Muscle layer of duodenum (tissue), 2 donors: Measurements from ENCODE around the gene USP9X.
"Not testable (repeated sequence)": the region's sequence is repeated elsewhere in the genome, so short reads cannot be mapped to it uniquely, and the experiment has no call there.

Experiments used
- H3K27ac ChIP-seq: one replicate; pipeline ENCODE4 v1.7.0; 2013; ENCODE audit warnings: mild to moderate bottlenecking, low read length
- H3K27me3 ChIP-seq: one replicate; pipeline ENCODE4 v1.7.0; 2013; ENCODE audit warnings: low read depth, mild to moderate bottlenecking, control low read depth, low read length
- H3K36me3 ChIP-seq, 2 donors: one replicate each; pipeline ENCODE4 v1.7.0; 2013; ENCODE audit warnings: low read length in 2 of 2, control low read depth in 1 of 2, mild to moderate bottlenecking in 1 of 2; ENCODE audit not compliant: insufficient read depth in 2 of 2, control insufficient read depth in 1 of 2
- H3K4me1 ChIP-seq, 2 donors: one replicate each; pipeline ENCODE4 v1.7.0; 2013; ENCODE audit warnings: low read length in 2 of 2, mild to moderate bottlenecking in 2 of 2, control low read depth in 1 of 2, moderate library complexity in 1 of 2; ENCODE audit not compliant: insufficient read depth in 2 of 2, control insufficient read depth in 1 of 2
- H3K4me3 ChIP-seq, 2 donors: one replicate each; pipeline ENCODE4 v1.7.0; 2013; ENCODE audit warnings: low read length in 2 of 2, low read depth in 1 of 2, mild to moderate bottlenecking in 1 of 2
- H3K9me3 ChIP-seq, 2 donors: one replicate each; pipeline ENCODE4 v1.7.0; 2013; ENCODE audit warnings: low read length in 2 of 2, control low read depth in 1 of 2, mild to moderate bottlenecking in 1 of 2; ENCODE audit not compliant: control insufficient read depth in 1 of 2
- donor health status: healthy.

Gene USP9X

DNA sequence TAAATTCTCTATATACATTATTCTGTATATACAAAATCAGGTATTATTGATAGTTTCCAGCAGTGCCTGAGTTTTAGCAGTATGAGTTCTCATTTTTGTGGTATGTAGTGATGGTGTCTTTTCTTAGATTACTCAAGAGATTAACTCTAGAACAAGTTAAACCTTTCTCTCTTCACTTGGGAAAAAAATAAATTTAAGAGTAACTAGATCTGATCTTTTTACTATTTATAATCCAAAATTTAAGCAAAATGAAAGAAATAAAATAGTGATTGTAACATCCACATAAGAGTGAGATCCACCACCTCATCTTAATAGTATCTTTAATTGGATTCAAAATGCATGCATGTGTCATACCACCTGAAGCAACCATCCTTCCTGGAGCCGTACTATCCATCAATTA is 124.6 kb downstream of the USP9X start:
- peaks cover 21 to 45% of the 10 kb centered on the region in 2 donors for H3K36me3 ChIP-seq

DNA sequence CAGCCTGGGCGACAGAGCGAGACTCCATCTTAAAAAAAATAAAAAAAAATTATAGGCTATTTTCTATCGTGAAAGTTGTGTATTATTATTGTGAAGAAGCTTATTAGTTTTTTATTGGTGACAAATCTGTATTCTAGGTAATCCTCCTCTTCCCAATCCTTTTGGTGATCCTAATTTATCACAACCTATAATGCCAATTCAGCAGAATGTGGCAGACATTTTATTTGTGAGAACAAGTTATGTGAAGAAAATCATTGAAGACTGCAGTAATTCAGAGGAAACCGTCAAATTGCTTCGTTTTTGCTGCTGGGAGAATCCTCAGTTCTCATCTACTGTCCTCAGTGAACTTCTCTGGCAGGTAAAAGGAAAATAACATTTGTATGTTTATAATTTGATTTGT is 139.4 kb downstream of the USP9X start:
- no peaks in the 10 kb centered on the region for H3K27me3 ChIP-seq
- peaks cover 19 to 27% of the 10 kb centered on the region in 2 donors for H3K36me3 ChIP-seq
- no peaks in the 10 kb centered on the region for H3K4me1 ChIP-seq
- H3K9me3 ChIP-seq, result no peaks in the 10 kb centered on the region
- no peak overlapping the region for H3K4me3 ChIP-seq
- H3K27ac ChIP-seq, result no peak overlapping the region

More for the DNA sequence above, 124.6 kb downstream of the USP9X start:
- peaks cover 0 to 2% of the 10 kb centered on the region in 2 donors for H3K9me3 ChIP-seq
- H3K4me3 ChIP-seq, result no peak overlapping the region
- H3K27ac ChIP-seq, result no peak overlapping the region
- H3K27me3 ChIP-seq, result no peaks in the 10 kb centered on the region
- no peaks in the 10 kb centered on the region for H3K4me1 ChIP-seq

DNA sequence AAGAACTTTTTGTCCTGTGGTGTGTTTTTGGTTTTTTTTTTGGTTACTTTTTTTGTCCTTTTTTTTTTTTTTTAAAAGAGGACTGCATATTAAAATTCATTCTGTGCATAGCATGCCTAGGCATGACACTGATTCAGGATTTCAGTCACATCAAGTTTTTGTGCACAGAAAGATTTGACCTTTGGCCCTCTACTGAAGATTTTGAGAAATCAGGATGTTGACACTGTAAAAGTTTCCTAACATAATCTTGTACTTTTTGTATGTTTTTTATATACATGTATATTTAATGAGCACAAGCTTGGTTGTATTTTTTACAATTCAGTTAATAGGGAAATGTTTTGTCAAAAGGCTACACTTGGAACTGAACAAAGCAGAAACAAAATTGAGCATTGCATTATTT is 148.7 kb downstream of the USP9X start:
- Histone ChIP-seq H3K36me3 (peaks cover 16 to 23% of the 10 kb centered on the region in 2 donors), H3K4me3 (no peak overlapping the region), H3K4me1 (no peaks in the 10 kb centered on the region), H3K27me3 (no peaks in the 10 kb centered on the region), H3K27ac (no peak overlapping the region), H3K9me3 (no peaks in the 10 kb centered on the region)

DNA sequence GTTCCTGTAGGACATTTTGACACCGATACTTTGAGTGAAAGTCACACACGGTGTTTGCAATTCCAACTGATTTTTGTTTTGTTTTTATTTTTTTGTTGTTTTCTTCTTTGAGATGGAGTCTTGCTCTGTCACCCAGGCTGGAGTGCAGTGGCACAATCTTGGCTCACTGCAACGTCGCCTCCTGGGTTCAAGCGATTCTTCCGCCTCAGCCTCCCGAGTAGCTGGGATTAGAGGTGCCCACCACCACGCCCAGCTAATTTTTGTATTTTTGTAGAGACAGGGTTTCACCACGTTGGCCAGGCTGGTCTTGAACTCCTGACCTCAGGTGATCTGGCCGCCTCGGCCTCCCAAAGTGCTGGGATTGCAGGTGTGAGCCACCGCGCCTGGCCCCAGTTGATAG is 149.2 kb downstream of the USP9X start:
- not testable (repeated sequence) for H3K4me3 ChIP-seq, H3K9me3 ChIP-seq, H3K4me1 ChIP-seq, H3K27ac ChIP-seq, H3K27me3 ChIP-seq
- H3K36me3 ChIP-seq, result peaks cover 12 to 19% of the 10 kb centered on the region in 2 donors

DNA sequence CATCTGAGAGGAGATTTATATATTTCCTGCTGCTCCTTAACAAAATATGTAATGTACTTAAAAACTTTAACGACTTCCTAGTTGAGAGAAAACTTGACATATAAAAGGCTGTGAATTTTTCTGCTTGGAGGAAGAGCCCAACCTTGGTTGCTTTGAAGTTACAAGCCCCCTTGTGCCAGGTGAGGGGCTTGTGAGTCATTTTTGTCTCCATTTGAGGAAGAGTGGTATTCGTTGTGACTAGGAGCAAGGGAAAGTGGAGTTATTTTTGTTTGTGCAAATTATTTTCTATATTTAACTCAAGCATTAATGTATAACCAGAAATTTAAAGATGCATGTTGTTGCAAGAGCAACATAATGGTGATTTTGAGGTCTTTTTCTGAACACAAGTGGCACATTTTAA is 149.7 kb downstream of the USP9X start:
- Histone ChIP-seq H3K27me3 (no peaks in the 10 kb centered on the region), H3K9me3 (no peaks in the 10 kb centered on the region), H3K27ac (no peak overlapping the region), H3K4me3 (no peak overlapping the region), H3K36me3 (peaks cover 10 to 17% of the 10 kb centered on the region in 2 donors), H3K4me1 (no peaks in the 10 kb centered on the region)

DNA sequence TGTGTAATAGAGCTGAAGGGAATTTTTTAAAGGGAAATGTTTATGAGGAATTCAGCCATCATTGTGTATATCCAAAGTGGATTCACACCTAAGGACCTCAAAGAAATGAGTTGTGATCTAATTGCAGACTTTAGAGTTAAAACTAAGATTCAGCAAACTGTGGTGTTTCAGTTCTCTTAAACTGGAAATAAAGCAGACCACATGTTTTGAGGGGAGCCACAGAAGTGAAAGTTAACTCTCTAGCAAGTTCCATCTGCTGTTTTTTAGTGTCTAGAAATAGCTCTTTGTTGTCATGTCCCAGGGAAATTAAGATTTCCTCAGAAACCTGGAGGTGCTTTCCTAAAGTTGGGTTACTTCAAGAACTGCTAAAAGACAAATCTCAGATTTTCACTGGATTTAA is 151.4 kb downstream of the USP9X start:
- no peak overlapping the region for H3K27ac ChIP-seq
- H3K36me3 ChIP-seq, result peaks cover 0 to 12% of the 10 kb centered on the region in 2 donors
- no peak overlapping the region for H3K4me3 ChIP-seq
- no peaks in the 10 kb centered on the region for H3K27me3 ChIP-seq
- H3K4me1 ChIP-seq, result no peaks in the 10 kb centered on the region
- no peaks in the 10 kb centered on the region for H3K9me3 ChIP-seq

DNA sequence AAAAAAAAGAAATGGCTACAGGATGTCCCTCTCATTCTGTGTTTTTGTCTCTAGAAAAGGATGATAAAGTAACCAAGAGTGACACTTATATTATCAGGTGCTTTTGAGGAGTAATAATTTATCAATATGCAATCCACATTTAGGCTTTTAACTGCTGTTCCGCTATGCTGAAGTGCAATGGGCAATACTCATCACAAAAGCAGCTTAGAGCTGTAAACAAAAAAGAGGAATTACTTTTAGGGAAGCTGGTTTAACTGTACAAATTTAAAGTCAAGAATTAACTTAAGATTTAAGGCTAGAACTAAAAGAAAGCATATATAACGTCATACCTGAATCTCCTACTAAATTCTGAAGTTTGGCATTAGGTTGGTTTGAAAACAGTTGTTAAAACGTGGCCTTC is 155.3 kb downstream of the USP9X start:
- no peak overlapping the region for H3K4me3 ChIP-seq
- no peaks in the 10 kb centered on the region for H3K27me3 ChIP-seq
- H3K36me3 ChIP-seq, result no peaks in the 10 kb centered on the region
- no peaks in the 10 kb centered on the region for H3K9me3 ChIP-seq
- H3K27ac ChIP-seq, result no peak overlapping the region
- H3K4me1 ChIP-seq, result no peaks in the 10 kb centered on the region

DNA sequence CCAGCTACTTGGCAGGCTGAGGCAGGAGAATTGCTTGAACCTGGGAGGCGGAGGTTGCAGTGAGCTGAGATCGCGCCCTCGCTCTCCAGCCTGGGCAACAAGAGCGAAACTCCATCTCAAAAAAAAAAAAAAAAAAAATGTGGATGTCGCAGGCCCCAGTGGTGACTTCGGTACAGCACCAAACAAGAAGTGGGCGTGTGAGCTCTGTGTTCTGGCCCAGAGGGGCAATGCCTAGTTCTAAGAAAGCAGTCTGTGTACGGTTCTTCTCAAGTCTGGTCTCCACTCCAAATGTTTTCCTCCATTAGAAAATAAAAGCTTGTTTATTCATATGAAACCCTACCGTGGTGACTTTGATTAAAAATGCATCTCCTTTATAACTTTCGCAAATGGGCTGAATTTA is 156.7 kb downstream of the USP9X start:
- H3K4me3 ChIP-seq, result no peak overlapping the region
- no peaks in the 10 kb centered on the region for H3K4me1 ChIP-seq
- no peak overlapping the region for H3K27ac ChIP-seq
- no peaks in the 10 kb centered on the region for H3K27me3 ChIP-seq
- H3K9me3 ChIP-seq, result no peaks in the 10 kb centered on the region
- H3K36me3 ChIP-seq, result no peaks in the 10 kb centered on the region

DNA sequence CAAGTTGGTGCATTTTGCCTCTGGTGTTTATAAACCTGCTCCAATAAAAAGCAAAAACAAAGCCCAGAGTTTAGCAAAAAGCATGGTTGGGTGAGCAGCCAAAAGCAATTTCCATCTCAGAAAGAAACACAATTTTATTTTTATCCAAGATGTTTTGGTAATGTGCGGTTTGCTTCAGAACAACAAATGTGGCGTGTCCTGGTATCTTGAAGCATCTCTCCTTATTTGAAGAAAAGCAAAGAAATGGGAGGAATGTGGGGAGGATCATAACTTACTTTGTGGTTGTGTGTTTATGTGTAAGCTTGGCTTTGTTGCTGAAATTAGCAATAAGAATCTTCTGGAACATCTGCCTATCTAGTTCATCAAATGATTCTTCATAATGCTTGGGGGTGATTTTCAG is 160.4 kb downstream of the USP9X start:
- Histone ChIP-seq H3K36me3 (no peaks in the 10 kb centered on the region), H3K4me3 (no peak overlapping the region), H3K27me3 (no peaks in the 10 kb centered on the region), H3K4me1 (no peaks in the 10 kb centered on the region), H3K9me3 (no peaks in the 10 kb centered on the region), H3K27ac (no peak overlapping the region)

DNA sequence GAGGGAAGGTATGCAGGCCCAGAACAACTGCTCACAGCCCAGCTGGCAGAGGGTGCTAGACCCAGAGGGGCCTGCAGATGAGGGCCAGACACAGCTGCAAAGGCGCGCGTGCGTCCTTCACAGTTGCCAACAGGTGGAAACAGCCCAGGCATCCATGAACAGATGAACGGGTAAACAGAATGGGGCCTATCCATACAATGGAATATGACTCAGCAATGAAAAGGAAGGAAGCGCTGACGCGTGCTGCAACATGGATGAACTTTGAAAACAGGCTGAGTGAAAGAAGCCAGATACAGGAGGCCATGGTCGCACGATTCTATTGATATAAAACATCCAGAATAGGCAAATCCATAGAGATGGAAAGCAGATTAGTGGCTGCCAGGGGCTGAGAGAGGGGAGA is 165.6 kb downstream of the USP9X start:
- no peak overlapping the region for H3K27ac ChIP-seq
- H3K9me3 ChIP-seq, result no peaks in the 10 kb centered on the region
- no peaks in the 10 kb centered on the region for H3K36me3 ChIP-seq
- H3K27me3 ChIP-seq, result no peaks in the 10 kb centered on the region
- no peak overlapping the region for H3K4me3 ChIP-seq
- no peaks in the 10 kb centered on the region for H3K4me1 ChIP-seq

DNA sequence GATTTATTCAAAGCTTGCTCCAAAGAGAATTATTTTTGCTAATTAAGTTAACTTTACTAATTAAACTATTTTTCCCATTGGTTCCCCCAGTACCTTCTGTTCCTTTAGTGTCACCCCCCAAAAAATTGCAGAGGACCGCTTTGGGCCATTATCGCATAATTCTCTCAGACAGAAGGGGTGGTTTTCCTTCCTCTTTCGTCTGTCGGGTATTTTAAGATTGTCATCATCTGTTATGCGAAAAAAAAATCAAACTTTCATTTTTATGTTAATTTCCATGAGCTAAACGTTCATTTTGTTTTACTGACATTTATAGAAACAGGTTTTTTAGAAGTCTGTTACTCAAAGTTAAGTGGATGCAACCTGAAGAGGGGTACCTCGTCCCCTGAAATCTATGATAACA is 172.6 kb downstream of the USP9X start:
- Histone ChIP-seq H3K4me3 (no peak overlapping the region), H3K4me1 (no peaks in the 10 kb centered on the region), H3K27me3 (no peaks in the 10 kb centered on the region), H3K27ac (no peak overlapping the region), H3K9me3 (no peaks in the 10 kb centered on the region), H3K36me3 (no peaks in the 10 kb centered on the region)

DNA sequence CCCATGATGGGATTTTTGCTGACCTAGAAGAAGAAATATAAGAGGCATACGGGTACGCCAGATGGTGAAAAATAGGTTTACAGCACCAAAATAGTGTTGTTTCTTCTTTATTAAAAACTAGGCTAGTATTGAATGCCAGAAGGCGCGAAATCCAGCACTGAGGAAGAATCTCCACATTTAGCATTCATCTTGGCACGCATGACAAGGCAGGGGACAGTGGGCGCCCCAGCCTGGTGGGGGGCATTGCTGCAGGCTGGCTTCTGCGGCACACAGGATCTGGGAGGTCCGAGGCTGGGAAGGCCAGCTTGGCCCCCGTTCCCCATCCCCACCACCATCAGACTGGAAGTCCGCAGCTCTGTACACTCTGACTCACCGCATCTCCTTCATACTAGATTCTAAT is 173.0 kb downstream of the USP9X start:
- H3K4me1 ChIP-seq, result no peaks in the 10 kb centered on the region
- no peaks in the 10 kb centered on the region for H3K27me3 ChIP-seq
- H3K36me3 ChIP-seq, result no peaks in the 10 kb centered on the region

More for the DNA sequence above, 173.0 kb downstream of the USP9X start:
- Histone ChIP-seq H3K9me3 (no peaks in the 10 kb centered on the region), H3K4me3 (no peak overlapping the region), H3K27ac (no peak overlapping the region)
